NCI-H69 (cell line): Measurements from ENCODE around the gene MRM2.
A peak's percentile ranks its signal among the peaks of the same experiment; 100 is the strongest.

Source experiments
- DNase-seq: peaks from one replicate; lab custom pipeline; 2025; lab: John Stamatoyannopoulos, UW

The MRM2 gene

GRCh38 chr7:2247141-2247995, 5.4 kb upstream of the MRM2 start:
- DNase-seq: peak; percentile 32

GRCh38 chr7:2245883-2246675, 4.1 kb upstream of the MRM2 start:
- no peak for DNase-seq

- DNase-seq: no peak
These were observed 2.5 kb upstream of the MRM2 start for GRCh38 chr7:2244404-2244995.

- no peak for DNase-seq
These were observed 1.5 kb upstream of the MRM2 start for GRCh38 chr7:2243458-2243857.

GRCh38 chr7:2242541-2243429, 780 bp upstream of the MRM2 start:
- peak; percentile 67 for DNase-seq

GRCh38 chr7:2239242-2239641, 2.8 kb downstream of the MRM2 start:
- no peak for DNase-seq

GRCh38 chr7:2237109-2237602, 4.8 kb downstream of the MRM2 start:
- no peak for DNase-seq

GRCh38 chr7:2233926-2234325, 8.1 kb downstream of the MRM2 start:
- DNase-seq: no peak

- peak; percentile 96 for DNase-seq
These were observed 9.1 kb downstream of the MRM2 start, which contains the start of gene MAD1L1 for GRCh38 chr7:2232766-2233520. TSS of gene MAD1L1 (minus strand) at chr7:2232945. CDS start at chr7:2230133, 2,812 bp downstream.

GRCh38 chr7:2231992-2232765, 9.8 kb downstream of the MRM2 start:
- DNase-seq: peak; percentile 59

- DNase-seq: no peak
These were observed 11.1 kb downstream of the MRM2 start for GRCh38 chr7:2230882-2231281.

GRCh38 chr7:2230226-2230625, 11.8 kb downstream of the MRM2 start:
- DNase-seq: no peak

- DNase-seq: no peak
These were observed 12.5 kb downstream of the MRM2 start for GRCh38 chr7:2229467-2229866.

- DNase-seq: no peak
These were observed 13.1 kb downstream of the MRM2 start for GRCh38 chr7:2228921-2229320.

GRCh38 chr7:2227699-2228098, 14.3 kb downstream of the MRM2 start:
- no peak for DNase-seq

GRCh38 chr7:2225830-2226229, 16.2 kb downstream of the MRM2 start:
- no peak for DNase-seq

- DNase-seq: no peak
These were observed 16.7 kb downstream of the MRM2 start for GRCh38 chr7:2225336-2225735.

- DNase-seq: no peak
These were observed 17.1 kb downstream of the MRM2 start for GRCh38 chr7:2224934-2225333.

- no peak for DNase-seq
These were observed 17.5 kb downstream of the MRM2 start for GRCh38 chr7:2224491-2224928.

- no peak for DNase-seq
These were observed 18.7 kb downstream of the MRM2 start for GRCh38 chr7:2223321-2223720.
